HEK293 (cell line): ENCODE results near the gene OPA3.

Experiments used
- GLI4 ChIP-seq: fragments of 450-650 bp; formaldehyde crosslinking; IDR thresholded peaks from 2 replicates; pipeline ENCODE4 v1.5.1; 2016; ENCODE audit warnings: missing biosample characterization, missing genetic modification characterization
- HOXC10 ChIP-seq: sonication (generic); formaldehyde crosslinking; IDR thresholded peaks from 2 replicates; pipeline ENCODE4 v1.8.1; 2023; ENCODE audit warnings: mild to moderate bottlenecking, missing genetic modification reagents
- HOXD13 ChIP-seq: sonication (generic); formaldehyde crosslinking; IDR thresholded peaks from 2 replicates; pipeline ENCODE4 v1.8.0; 2022; ENCODE audit warnings: missing genetic modification reagents, borderline replicate concordance
- KLF16 ChIP-seq: fragments of 450-650 bp; formaldehyde crosslinking; IDR thresholded peaks from 2 replicates; pipeline ENCODE4 v1.5.1; 2017; ENCODE audit warnings: missing biosample characterization, missing genetic modification characterization
- ZBTB21 ChIP-seq: fragments of 450-650 bp; formaldehyde crosslinking; IDR thresholded peaks from 2 replicates; pipeline ENCODE4 v1.5.1; 2017; ENCODE audit warnings: missing biosample characterization, missing genetic modification characterization
- ZIC2 ChIP-seq: fragments of 450-650 bp; formaldehyde crosslinking; IDR thresholded peaks from 2 replicates; pipeline ENCODE4 v1.5.1; 2016; ENCODE audit warnings: missing biosample characterization, missing genetic modification characterization
- ZNF121 ChIP-seq: fragments of 450-650 bp; formaldehyde crosslinking; IDR thresholded peaks from 2 replicates; pipeline ENCODE4 v1.5.1; 2016; ENCODE audit warnings: missing biosample characterization, missing genetic modification characterization
- ZNF16 ChIP-seq: fragments of 450-650 bp; formaldehyde crosslinking; IDR thresholded peaks from 2 replicates; pipeline ENCODE4 v1.5.1; 2016; ENCODE audit warnings: low read depth, missing biosample characterization, missing genetic modification characterization
- ZNF214 ChIP-seq: fragments of 450-650 bp; formaldehyde crosslinking; IDR thresholded peaks from 2 replicates; pipeline ENCODE4 v1.5.1; 2017; ENCODE audit warnings: missing biosample characterization, mild to moderate bottlenecking, missing genetic modification characterization, borderline replicate concordance
- ZNF24 ChIP-seq: fragments of 450-650 bp; formaldehyde crosslinking; IDR thresholded peaks from 2 replicates; pipeline ENCODE4 v1.5.1; 2016; ENCODE audit warnings: missing biosample characterization, missing genetic modification characterization
- ZNF341 ChIP-seq: fragments of 450-650 bp; formaldehyde crosslinking; IDR thresholded peaks from 2 replicates; pipeline ENCODE4; 2016; ENCODE audit warnings: low read depth, missing biosample characterization, missing genetic modification characterization
- ZNF350 ChIP-seq: fragments of 450-650 bp; formaldehyde crosslinking; IDR thresholded peaks from 2 replicates; pipeline ENCODE4 v1.5.0; 2017; ENCODE audit warnings: missing biosample characterization, mild to moderate bottlenecking, missing genetic modification characterization
- ZNF391 ChIP-seq: fragments of 450-650 bp; formaldehyde crosslinking; IDR thresholded peaks from 2 replicates; pipeline ENCODE4 v1.5.1; 2016; ENCODE audit warnings: low read depth, missing biosample characterization, missing genetic modification characterization, borderline replicate concordance
- ZNF416 ChIP-seq: fragments of 450-650 bp; formaldehyde crosslinking; IDR thresholded peaks from 2 replicates; pipeline ENCODE4 v1.5.1; 2016; ENCODE audit warnings: missing biosample characterization, missing genetic modification characterization
- ZNF529 ChIP-seq: fragments of 450-650 bp; formaldehyde crosslinking; IDR thresholded peaks from 2 replicates; pipeline ENCODE4 v1.5.1; 2017; ENCODE audit warnings: missing genetic modification characterization, missing biosample characterization; ENCODE audit not compliant: insufficient replicate concordance
- ZNF549 ChIP-seq: fragments of 450-650 bp; IDR thresholded peaks from 2 replicates; pipeline ENCODE4 v1.5.1; 2018; ENCODE audit warnings: missing biosample characterization, missing genetic modification characterization, mild to moderate bottlenecking, inconsistent platforms, moderate library complexity
- ZNF571 ChIP-seq: fragments of 450-650 bp; formaldehyde crosslinking; IDR thresholded peaks from 2 replicates; pipeline ENCODE4 v1.5.0; 2017; ENCODE audit warnings: missing biosample characterization, missing genetic modification characterization
- ZNF629 ChIP-seq: fragments of 450-650 bp; formaldehyde crosslinking; IDR thresholded peaks from 2 replicates; pipeline ENCODE4 v1.5.1; 2017; ENCODE audit warnings: missing biosample characterization, missing genetic modification characterization
- ZNF707 ChIP-seq: fragments of 450-650 bp; formaldehyde crosslinking; IDR thresholded peaks from 2 replicates; pipeline ENCODE4 v1.5.1; 2016; ENCODE audit warnings: missing biosample characterization, missing genetic modification characterization
- ZNF747 ChIP-seq: fragments of 450-650 bp; formaldehyde crosslinking; IDR thresholded peaks from 2 replicates; pipeline ENCODE4 v1.5.1; 2016; ENCODE audit warnings: missing biosample characterization, missing genetic modification characterization
- ZNF76 ChIP-seq: fragments of 450-650 bp; formaldehyde crosslinking; IDR thresholded peaks from 2 replicates; pipeline ENCODE4; 2016; ENCODE audit warnings: low read depth, missing biosample characterization, missing genetic modification characterization, borderline replicate concordance
- TF ChIP-seq, protein P1 (sequence below): fragments of 450-650 bp; formaldehyde crosslinking; IDR thresholded peaks from 2 replicates; pipeline ENCODE4 v1.5.1; 2016; ENCODE audit warnings: missing biosample characterization, missing genetic modification characterization
- TF ChIP-seq, protein P2 (sequence below): fragments of 450-650 bp; formaldehyde crosslinking; IDR thresholded peaks from 2 replicates; pipeline ENCODE4 v1.5.1; 2017; ENCODE audit warnings: missing biosample characterization, missing genetic modification characterization
- TF ChIP-seq, protein P3 (sequence below): fragments of 450-650 bp; IDR thresholded peaks from 2 replicates; pipeline ENCODE4 v1.5.1; 2018; ENCODE audit warnings: missing biosample characterization, missing genetic modification characterization
- TF ChIP-seq, protein P4 (sequence below): fragments of 450-650 bp; formaldehyde crosslinking; IDR thresholded peaks from 2 replicates; pipeline ENCODE4 v1.5.1; 2016; ENCODE audit warnings: missing biosample characterization, missing genetic modification characterization, low read depth
- TF ChIP-seq, protein P5 (sequence below): fragments of 450-650 bp; formaldehyde crosslinking; conservative IDR thresholded peaks from 2 replicates; pipeline ENCODE4 v1.5.1; 2016; ENCODE audit warnings: low read depth, missing biosample characterization, missing genetic modification characterization
- TF ChIP-seq, protein P6 (sequence below): fragments of 450-650 bp; formaldehyde crosslinking; IDR thresholded peaks from 2 replicates; pipeline ENCODE4 v1.5.1; 2016; ENCODE audit warnings: missing biosample characterization, missing genetic modification characterization
- TF ChIP-seq, protein P7 (sequence below): fragments of 450-650 bp; formaldehyde crosslinking; IDR thresholded peaks from 2 replicates; pipeline ENCODE4 v1.5.1; 2016; ENCODE audit warnings: missing biosample characterization, missing genetic modification characterization

OPA3 gene

DNA sequence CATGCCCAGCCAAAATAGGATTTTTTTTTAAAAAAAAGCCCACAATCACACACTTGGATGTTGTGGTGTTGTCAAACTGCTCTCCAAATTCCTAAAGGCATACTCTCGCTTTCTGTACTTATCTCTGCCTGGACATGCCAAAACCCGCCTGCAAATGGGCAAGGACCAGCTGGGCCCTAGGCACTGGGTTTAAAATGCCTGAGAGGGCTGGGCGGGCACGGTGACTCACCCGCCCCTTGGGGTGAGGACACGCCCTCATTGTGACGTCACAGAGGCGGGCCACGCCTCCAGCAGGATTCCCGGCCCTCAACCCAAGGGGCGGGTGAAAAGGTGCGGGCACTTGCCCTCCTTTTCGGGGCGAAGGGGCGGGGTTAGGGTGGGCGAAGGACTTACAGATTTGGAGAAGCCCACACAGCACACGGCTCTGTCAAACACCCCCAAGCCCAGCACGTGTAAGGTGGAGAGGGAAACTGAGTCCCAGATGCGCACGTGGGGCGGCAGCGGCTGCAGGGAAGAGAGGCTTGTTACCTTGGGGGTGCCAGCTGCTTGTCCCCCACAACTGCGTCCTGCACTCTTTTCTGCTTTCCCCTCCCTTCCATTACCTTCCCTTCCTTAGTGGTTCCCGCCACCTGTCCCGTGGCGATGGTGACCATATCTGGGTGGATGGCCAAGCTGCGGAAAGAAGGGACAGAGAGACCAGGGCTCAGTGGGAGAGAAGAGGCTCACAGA, 48.0 kb upstream of the OPA3 start (continued):
- TF ChIP-seq, protein P1, sequence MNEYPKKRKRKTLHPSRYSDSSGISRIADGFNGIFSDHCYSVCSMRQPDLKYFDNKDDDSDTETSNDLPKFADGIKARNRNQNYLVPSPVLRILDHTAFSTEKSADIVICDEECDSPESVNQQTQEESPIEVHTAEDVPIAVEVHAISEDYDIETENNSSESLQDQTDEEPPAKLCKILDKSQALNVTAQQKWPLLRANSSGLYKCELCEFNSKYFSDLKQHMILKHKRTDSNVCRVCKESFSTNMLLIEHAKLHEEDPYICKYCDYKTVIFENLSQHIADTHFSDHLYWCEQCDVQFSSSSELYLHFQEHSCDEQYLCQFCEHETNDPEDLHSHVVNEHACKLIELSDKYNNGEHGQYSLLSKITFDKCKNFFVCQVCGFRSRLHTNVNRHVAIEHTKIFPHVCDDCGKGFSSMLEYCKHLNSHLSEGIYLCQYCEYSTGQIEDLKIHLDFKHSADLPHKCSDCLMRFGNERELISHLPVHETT (tag by site-specific recombination) = no peak
- TF ChIP-seq ZNF121 (no peak), ZNF707 (no peak), ZNF629 (peak; percentile 84), ZIC2 (tag by site-specific recombination) (no peak), ZNF529 (tag by site-specific recombination) (no peak), ZNF24 (tag by site-specific recombination) (no peak), ZNF571 (tag by site-specific recombination) (no peak), ZNF747 (tag by site-specific recombination) (no peak), ZNF416 (tag by site-specific recombination) (no peak), ZNF341 (tag by site-specific recombination) (no peak), HOXD13 (CRISPR knock-in tag) (no peak), ZNF549 (tag by site-specific recombination) (no peak), ZBTB21 (peak; percentile 80), HOXC10 (CRISPR knock-in tag) (no peak), ZNF391 (tag by site-specific recombination) (no peak), GLI4 (tag by site-specific recombination) (no peak), ZNF76 (tag by site-specific recombination) (no peak), ZNF350 (no peak), KLF16 (peak; percentile 76), ZNF214 (tag by site-specific recombination) (no peak), ZNF16 (no peak)
- TF ChIP-seq, protein P2, sequence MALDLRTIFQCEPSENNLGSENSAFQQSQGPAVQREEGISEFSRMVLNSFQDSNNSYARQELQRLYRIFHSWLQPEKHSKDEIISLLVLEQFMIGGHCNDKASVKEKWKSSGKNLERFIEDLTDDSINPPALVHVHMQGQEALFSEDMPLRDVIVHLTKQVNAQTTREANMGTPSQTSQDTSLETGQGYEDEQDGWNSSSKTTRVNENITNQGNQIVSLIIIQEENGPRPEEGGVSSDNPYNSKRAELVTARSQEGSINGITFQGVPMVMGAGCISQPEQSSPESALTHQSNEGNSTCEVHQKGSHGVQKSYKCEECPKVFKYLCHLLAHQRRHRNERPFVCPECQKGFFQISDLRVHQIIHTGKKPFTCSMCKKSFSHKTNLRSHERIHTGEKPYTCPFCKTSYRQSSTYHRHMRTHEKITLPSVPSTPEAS = no peak
- TF ChIP-seq, protein P3, sequence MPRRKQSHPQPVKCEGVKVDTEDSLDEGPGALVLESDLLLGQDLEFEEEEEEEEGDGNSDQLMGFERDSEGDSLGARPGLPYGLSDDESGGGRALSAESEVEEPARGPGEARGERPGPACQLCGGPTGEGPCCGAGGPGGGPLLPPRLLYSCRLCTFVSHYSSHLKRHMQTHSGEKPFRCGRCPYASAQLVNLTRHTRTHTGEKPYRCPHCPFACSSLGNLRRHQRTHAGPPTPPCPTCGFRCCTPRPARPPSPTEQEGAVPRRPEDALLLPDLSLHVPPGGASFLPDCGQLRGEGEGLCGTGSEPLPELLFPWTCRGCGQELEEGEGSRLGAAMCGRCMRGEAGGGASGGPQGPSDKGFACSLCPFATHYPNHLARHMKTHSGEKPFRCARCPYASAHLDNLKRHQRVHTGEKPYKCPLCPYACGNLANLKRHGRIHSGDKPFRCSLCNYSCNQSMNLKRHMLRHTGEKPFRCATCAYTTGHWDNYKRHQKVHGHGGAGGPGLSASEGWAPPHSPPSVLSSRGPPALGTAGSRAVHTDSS = no peak
- TF ChIP-seq, protein P4, sequence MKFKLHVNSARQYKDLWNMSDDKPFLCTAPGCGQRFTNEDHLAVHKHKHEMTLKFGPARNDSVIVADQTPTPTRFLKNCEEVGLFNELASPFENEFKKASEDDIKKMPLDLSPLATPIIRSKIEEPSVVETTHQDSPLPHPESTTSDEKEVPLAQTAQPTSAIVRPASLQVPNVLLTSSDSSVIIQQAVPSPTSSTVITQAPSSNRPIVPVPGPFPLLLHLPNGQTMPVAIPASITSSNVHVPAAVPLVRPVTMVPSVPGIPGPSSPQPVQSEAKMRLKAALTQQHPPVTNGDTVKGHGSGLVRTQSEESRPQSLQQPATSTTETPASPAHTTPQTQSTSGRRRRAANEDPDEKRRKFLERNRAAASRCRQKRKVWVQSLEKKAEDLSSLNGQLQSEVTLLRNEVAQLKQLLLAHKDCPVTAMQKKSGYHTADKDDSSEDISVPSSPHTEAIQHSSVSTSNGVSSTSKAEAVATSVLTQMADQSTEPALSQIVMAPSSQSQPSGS (tag by site-specific recombination) = peak; percentile 93
- TF ChIP-seq, protein P5, sequence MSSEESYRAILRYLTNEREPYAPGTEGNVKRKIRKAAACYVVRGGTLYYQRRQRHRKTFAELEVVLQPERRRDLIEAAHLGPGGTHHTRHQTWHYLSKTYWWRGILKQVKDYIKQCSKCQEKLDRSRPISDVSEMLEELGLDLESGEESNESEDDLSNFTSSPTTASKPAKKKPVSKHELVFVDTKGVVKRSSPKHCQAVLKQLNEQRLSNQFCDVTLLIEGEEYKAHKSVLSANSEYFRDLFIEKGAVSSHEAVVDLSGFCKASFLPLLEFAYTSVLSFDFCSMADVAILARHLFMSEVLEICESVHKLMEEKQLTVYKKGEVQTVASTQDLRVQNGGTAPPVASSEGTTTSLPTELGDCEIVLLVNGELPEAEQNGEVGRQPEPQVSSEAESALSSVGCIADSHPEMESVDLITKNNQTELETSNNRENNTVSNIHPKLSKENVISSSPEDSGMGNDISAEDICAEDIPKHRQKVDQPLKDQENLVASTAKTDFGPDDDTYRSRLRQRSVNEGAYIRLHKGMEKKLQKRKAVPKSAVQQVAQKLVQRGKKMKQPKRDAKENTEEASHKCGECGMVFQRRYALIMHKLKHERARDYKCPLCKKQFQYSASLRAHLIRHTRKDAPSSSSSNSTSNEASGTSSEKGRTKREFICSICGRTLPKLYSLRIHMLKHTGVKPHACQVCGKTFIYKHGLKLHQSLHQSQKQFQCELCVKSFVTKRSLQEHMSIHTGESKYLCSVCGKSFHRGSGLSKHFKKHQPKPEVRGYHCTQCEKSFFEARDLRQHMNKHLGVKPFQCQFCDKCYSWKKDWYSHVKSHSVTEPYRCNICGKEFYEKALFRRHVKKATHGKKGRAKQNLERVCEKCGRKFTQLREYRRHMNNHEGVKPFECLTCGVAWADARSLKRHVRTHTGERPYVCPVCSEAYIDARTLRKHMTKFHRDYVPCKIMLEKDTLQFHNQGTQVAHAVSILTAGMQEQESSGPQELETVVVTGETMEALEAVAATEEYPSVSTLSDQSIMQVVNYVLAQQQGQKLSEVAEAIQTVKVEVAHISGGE (tag by site-specific recombination) = no peak
- TF ChIP-seq, protein P6, sequence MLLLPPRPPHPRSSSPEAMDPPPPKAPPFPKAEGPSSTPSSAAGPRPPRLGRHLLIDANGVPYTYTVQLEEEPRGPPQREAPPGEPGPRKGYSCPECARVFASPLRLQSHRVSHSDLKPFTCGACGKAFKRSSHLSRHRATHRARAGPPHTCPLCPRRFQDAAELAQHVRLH = no peak
- TF ChIP-seq, protein P7, sequence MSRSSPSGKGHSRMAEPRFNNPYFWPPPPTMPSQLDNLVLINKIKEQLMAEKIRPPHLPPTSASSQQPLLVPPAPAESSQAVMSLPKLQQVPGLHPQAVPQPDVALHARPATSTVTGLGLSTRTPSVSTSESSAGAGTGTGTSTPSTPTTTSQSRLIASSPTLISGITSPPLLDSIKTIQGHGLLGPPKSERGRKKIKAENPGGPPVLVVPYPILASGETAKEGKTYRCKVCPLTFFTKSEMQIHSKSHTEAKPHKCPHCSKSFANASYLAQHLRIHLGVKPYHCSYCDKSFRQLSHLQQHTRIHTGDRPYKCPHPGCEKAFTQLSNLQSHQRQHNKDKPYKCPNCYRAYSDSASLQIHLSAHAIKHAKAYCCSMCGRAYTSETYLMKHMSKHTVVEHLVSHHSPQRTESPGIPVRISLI = peak; percentile 49
